Right cardiac atrium (tissue), 5 donors: ENCODE measurements around the gene PRRG2. TPM values are rescaled to one million over a fixed set of nuclear protein-coding genes. Genes with fewer than 3 reads are reported as not detected.

Experiments
- ATAC-seq, 2 donors: fragments of 200-7000 bp; cut with Tn5 transposase; one replicate each; pipeline versions ENCODE4 v1.8.0 to v1.9.1; 2020; ENCODE audit warnings: moderate library complexity in 2 of 2, mild to moderate bottlenecking in 1 of 2
- DNase-seq, 3 donors: peaks; one replicate each; pipeline ENCODE4 v3.0.0-alpha.2; 2020
- H3K27ac ChIP-seq: one replicate; pipeline ENCODE4 v1.5.1; 2013; ENCODE audit warnings: mild to moderate bottlenecking, low read length, control low read depth, moderate library complexity
- H3K27me3 ChIP-seq: one replicate; pipeline ENCODE4 v1.6.1; 2013; ENCODE audit not compliant: control insufficient read depth, insufficient read depth
- H3K4me1 ChIP-seq: one replicate; pipeline ENCODE4 v1.6.1; 2013; ENCODE audit warnings: low read length; ENCODE audit not compliant: control insufficient read depth, insufficient read depth
- H3K4me3 ChIP-seq: one replicate; pipeline ENCODE4 v1.5.1; 2013; ENCODE audit warnings: low read length, control low read depth
- H3K9me3 ChIP-seq: one replicate; pipeline ENCODE4 v1.6.1; 2013; ENCODE audit warnings: low read length; ENCODE audit not compliant: control insufficient read depth
- WGBS: extraction: QIAGEN DNeasy Blood & Tissue Kit; methylation state at CpG from one replicate; pipeline ENCODE4 v1.1.7; 2013; 5-methylcytosine and 5-hydroxymethylcytosine counted together
- intact Hi-C, 4 donors: fragments of 100-400 bp; cut with DNase I; formaldehyde crosslinking; loops; one replicate each; pipeline versions ENCODE4 v1.11.0 to v1.14.0; 2022 to 2023
- polyA plus RNA-seq: library from polyadenylated mRNA; stranded (reverse); fragments of 200-250 nt; gene quantifications from one replicate; pipeline ENCODE4 v1.2.3, GENCODE V29; 2013
- total RNA-seq, 4 donors: library from RNA; stranded (reverse); fragmentation: NEBNext Ultra II Directional; extraction: Animal tissue kit (Norgen Biotek cat#: 25700); gene quantifications; one replicate each; pipeline ENCODE4 v1.2.1, GENCODE V29; 2021
- donor health status: healthy with polysubstance abuse.
- donor health status: DM: no; HTN: yes; CAD: no.
- donor health status: DM: no; HTN: no; CAD: no.
- donor health status: DM: no; HTN: yes; CAD: no; lungs with severe emphysema.
- donor health status: DM: yes; HTN: yes; CAD: no.

Gene PRRG2
- total and polyA plus RNA-seq, 5 donors: 0.42 to 1.2 (median 0.74) TPM

DNA sequence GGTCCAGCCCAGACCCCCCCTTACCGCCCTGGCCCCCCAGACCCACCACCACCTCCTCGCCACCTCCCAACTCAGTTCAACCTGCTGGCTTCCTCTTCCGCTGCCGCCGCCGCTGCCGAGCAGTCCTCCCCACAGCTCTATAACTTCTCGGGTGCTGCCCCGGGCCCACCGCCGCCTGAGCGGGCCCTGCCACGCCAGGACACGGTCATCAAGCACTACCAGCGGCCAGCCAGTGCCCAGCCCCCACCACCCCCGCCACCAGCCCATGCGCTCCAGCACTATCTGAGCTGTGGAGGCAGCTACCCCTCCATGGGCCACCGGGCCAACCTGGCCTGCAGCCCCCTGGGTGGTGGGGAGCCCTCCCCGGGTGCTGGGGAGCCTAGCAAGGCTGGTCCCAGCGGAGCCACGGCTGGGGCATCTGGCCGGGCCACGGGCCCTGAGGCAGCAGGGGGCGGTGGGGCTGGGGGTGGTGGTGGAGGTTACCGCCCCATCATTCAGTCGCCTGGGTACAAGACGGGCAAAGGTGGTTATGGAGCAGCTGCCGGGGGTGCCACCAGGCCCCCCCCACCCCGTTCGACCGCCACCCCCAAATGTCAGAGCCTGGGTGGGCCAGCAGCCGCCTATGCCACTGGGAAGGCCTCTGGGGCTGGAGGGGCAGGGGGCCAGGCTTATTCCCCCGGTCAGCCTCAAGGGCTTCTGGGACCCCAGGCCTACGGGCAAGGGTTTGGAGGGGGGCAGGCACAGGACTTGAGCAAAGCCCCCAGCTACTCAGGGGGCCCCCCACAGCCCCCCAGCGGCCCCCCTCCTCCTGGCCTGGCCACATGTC, 14.1 kb downstream of the PRRG2 start:
- Histone ChIP-seq H3K27me3 (no peaks in the 10 kb centered on the region), H3K27ac (no peak overlapping the region), H3K4me3 (no peak overlapping the region), H3K4me1 (peaks cover 5% of the 10 kb centered on the region), H3K9me3 (no peaks in the 10 kb centered on the region)
- ATAC-seq (no peak), DNase-seq (peak in 2 of 3 donors; percentile 46 to 66)
- 92% methylated on average over 35 of the region's 35 CpGs for WGBS
- intact Hi-C loops: loop anchor here in 2 of 4 donors (5.0 to 10.0 kb wide), 3 partner anchors 42 to 80 kb away; partner anchors contain the start of genes BCL2L12 (in 1 of the 2), IRF3 (in 1 of the 2) and PRMT1 (in 1 of the 2)

DNA sequence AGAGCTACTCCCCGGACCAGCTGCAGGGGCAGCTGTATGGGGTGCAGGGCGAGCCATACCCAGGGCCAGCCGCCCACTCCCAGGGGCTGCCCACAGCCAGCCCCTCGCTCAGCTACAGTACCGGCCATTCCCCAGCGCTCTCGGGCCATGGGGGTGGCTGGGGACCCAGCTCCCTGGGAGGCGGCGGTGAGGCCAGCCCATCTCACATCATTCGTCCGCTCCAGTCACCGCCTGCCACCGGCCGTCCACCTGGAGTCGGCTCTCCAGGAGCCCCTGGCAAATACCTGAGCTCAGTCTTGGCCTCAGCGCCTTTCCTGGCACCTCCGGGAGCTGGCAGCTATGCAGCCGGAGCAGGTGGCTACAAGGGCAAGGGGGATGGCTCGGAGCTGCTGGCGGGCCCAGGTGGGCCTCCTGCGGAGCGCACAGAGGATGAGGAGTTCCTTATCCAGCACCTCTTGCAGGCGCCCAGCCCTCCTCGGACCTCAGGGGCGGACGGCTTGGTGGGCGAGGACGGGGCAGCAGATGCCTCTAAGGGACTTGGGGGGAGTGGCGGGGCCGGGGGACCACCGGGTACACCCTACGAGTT, 14.8 kb downstream of the PRRG2 start:
- no peak overlapping the region for H3K27ac ChIP-seq
- 91% methylated on average over 32 of the region's 32 CpGs for WGBS
- no peaks in the 10 kb centered on the region for H3K9me3 ChIP-seq
- H3K4me1 ChIP-seq: peaks cover 5% of the 10 kb centered on the region
- intact Hi-C loops: loop anchor here in 2 of 4 donors (10.0 kb wide), 2 partner anchors 69 to 79 kb away; partner anchors contain the start of genes BCL2L12 (in 1 of the 2), IRF3 (in 1 of the 2) and PRMT1 (in 1 of the 2)
- DNase-seq (peak in 1 of 3 donors; percentile 64), ATAC-seq (no peak)
- H3K27me3 ChIP-seq: no peaks in the 10 kb centered on the region
- no peak overlapping the region for H3K4me3 ChIP-seq

DNA sequence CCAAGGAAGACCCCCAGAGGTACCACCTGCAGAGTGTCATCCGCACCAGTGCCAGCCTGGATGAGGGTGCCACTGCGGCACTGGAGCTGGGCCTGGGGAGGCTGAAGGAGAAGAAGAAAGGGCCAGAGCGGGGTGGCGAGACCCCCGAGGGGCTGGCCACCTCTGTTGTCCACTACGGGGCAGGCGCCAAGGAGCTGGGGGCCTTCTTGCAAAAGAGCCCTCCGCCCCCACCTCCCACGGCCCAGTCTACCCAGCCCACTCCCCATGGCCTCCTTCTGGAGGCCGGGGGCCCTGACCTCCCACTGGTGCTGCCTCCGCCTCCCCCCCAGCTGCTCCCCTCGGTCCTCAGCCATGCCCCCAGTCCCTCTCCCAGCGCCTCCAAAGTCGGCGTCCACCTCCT, 15.3 kb downstream of the PRRG2 start:
- no peaks in the 10 kb centered on the region for H3K9me3 ChIP-seq
- H3K27ac ChIP-seq: no peak overlapping the region
- H3K4me1 ChIP-seq: peaks cover 5% of the 10 kb centered on the region
- no peaks in the 10 kb centered on the region for H3K27me3 ChIP-seq
- DNase-seq: peak in 1 of 3 donors; percentile 34
- no peak overlapping the region for H3K4me3 ChIP-seq
- intact Hi-C loops: loop anchor here in 2 of 4 donors (10.0 kb wide), 2 partner anchors 68 to 78 kb away; partner anchors contain the start of genes BCL2L12 (in 1 of the 2), IRF3 (in 1 of the 2) and PRMT1 (in 1 of the 2)
- no peak for ATAC-seq
- 94% methylated on average over 15 of the region's 15 CpGs for WGBS

DNA sequence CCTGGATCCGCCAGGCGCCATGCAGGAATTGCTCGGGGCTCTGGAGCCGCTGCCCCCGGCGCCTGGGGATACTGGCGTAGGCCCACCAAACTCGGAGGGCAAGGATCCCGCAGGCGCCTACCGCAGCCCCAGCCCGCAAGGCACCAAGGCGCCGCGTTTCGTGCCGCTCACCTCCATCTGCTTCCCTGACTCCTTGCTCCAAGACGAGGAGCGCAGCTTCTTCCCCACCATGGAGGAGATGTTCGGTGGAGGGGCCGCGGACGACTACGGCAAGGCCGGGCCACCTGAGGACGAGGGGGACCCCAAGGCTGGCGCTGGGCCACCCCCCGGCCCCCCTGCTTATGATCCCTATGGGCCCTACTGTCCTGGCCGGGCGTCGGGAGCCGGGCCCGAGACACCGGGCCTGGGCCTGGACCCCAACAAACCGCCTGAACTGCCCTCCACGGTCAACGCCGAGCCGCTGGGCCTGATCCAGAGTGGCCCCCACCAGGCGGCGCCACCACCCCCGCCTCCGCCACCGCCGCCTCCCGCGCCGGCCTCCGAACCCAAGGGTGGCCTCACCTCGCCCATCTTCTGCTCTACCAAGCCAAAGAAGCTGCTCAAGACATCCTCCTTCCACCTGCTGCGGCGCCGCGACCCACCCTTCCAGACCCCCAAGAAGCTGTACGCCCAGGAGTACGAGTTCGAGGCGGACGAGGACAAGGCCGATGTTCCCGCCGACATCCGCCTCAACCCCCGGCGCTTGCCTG, 16.0 kb downstream of the PRRG2 start:
- intact Hi-C loops: loop anchor here in 2 of 4 donors (10.0 kb wide), 2 partner anchors 68 to 78 kb away; partner anchors contain the start of genes BCL2L12 (in 1 of the 2), IRF3 (in 1 of the 2) and PRMT1 (in 1 of the 2)
- ATAC-seq (no peak), DNase-seq (peak in 1 of 3 donors; percentile 41)
- H3K4me1 ChIP-seq: peaks cover 5% of the 10 kb centered on the region
- H3K27me3 ChIP-seq: no peaks in the 10 kb centered on the region
- H3K9me3 ChIP-seq: no peaks in the 10 kb centered on the region
- H3K4me3 ChIP-seq: no peak overlapping the region
- H3K27ac ChIP-seq: no peak overlapping the region
- 95% methylated on average over 65 of the region's 65 CpGs for WGBS

DNA sequence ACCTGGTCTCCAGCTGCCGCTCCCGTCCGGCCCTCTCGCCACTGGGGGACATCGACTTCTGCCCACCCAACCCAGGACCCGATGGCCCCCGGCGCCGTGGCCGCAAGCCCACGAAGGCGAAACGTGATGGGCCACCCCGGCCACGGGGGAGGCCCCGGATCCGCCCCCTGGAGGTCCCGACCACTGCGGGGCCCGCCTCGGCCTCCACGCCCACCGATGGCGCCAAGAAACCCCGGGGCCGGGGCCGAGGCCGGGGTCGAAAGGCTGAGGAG, 16.5 kb downstream of the PRRG2 start:
- DNase-seq: peak in 2 of 3 donors; percentile 46 to 73
- H3K27ac ChIP-seq: no peak overlapping the region
- H3K4me1 ChIP-seq: peaks cover under 1% of the 10 kb centered on the region
- H3K4me3 ChIP-seq: no peak overlapping the region
- intact Hi-C loops: loop anchor here in 2 of 4 donors (10.0 kb wide), 2 partner anchors 67 to 77 kb away; partner anchors contain the start of genes BCL2L12 (in 1 of the 2), IRF3 (in 1 of the 2) and PRMT1 (in 1 of the 2)
- no peaks in the 10 kb centered on the region for H3K27me3 ChIP-seq
- ATAC-seq: no peak
- 95% methylated on average over 29 of the region's 29 CpGs for WGBS
- H3K9me3 ChIP-seq: no peaks in the 10 kb centered on the region

DNA sequence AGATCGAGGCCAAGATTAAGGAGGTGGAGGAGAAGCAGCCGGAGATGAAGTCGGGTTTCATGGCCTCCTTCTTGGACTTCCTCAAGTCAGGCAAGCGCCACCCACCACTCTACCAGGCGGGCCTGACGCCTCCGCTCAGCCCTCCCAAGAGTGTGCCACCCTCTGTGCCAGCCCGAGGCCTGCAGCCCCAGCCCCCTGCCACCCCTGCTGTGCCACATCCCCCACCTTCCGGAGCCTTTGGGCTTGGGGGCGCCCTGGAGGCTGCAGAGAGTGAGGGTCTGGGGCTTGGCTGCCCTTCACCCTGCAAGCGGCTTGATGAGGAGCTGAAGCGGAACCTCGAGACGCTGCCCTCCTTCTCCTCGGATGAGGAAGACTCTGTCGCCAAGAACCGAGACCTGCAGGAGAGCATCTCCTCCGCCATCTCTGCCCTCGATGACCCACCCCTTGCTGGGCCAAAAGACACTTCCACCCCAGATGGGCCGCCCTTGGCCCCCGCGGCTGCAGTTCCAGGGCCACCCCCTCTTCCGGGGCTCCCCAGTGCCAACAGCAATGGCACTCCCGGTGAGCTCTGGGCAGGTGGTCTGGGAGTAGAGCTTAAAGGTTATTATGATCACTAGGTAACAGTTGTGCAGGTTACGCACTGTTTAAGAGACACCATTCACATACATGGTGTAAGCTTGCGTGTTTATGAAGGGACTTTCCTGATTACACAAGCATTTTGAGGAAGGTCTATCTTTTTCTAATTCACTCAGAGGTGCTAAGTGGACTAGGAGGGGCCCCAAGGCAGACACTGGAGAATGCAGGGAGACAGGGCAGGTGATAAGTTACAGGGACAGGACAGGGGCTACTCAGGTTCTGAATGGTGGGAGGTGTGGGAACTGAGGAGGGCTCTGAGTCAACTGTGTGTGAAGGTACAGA, 18.5 kb downstream of the PRRG2 start:
- H3K27me3 ChIP-seq: no peaks in the 10 kb centered on the region
- H3K27ac ChIP-seq: no peak overlapping the region
- no peaks in the 10 kb centered on the region for H3K4me1 ChIP-seq
- no peak for ATAC-seq
- no peaks in the 10 kb centered on the region for H3K9me3 ChIP-seq
- H3K4me3 ChIP-seq: no peak overlapping the region
- WGBS: 92% methylated on average over 26 of the region's 26 CpGs
- no peak for DNase-seq
- intact Hi-C loops: loop anchor here in 2 of 4 donors (10.0 kb wide), 2 partner anchors 65 to 75 kb away; partner anchors contain the start of genes BCL2L12 (in 1 of the 2), IRF3 (in 1 of the 2) and PRMT1 (in 1 of the 2)

DNA sequence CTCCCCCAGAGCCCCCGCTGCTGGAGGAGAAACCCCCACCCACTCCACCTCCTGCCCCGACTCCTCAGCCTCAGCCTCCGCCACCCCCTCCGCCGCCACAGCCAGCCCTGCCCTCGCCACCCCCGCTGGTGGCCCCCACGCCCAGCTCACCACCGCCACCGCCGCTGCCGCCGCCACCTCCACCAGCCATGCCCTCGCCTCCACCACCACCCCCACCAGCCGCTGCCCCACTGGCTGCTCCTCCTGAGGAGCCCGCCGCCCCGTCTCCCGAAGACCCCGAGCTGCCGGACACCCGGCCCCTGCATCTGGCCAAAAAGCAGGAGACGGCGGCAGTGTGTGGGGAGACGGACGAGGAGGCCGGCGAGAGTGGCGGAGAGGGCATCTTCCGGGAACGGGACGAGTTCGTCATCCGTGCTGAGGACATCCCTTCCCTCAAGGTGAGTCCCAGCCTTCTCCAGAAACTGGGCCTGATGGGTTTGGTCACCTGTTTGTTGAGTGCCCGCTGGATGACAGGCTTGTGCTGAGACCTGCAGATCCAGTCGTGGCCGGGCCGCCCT, 20.4 kb downstream of the PRRG2 start:
- intact Hi-C loops: no loop called here
- WGBS: 95% methylated on average over 38 of the region's 38 CpGs
- Histone ChIP-seq H3K4me3 (no peak overlapping the region), H3K27ac (no peak overlapping the region), H3K27me3 (no peaks in the 10 kb centered on the region), H3K9me3 (no peaks in the 10 kb centered on the region), H3K4me1 (peaks cover 3% of the 10 kb centered on the region)
- DNase-seq (peak in 2 of 3 donors; percentile 42 to 75), ATAC-seq (peak in 1 of 2 donors; percentile 4)

DNA sequence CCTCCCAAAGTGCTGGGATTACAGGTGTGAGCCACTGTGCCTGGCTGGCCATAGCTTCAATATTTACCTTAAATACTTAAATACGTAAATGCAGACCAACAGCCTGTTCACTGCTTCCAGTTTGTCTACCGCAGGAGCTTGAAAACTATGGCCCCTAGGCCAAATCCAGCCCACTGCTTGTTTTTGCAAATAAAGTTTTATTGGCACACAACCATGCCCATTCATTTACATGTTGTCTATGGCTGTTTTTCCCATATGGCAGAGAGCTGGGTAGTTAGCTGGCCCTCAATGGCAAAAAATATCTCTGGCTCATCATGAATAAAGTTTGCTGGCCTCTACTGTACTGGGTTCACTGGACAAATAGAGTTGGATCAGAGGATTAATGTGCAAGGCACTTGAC, 21.7 kb downstream of the PRRG2 start:
- no peak overlapping the region for H3K4me3 ChIP-seq
- no peak for DNase-seq
- intact Hi-C loops: no loop called here
- no peaks in the 10 kb centered on the region for H3K9me3 ChIP-seq
- no peaks in the 10 kb centered on the region for H3K27me3 ChIP-seq
- H3K4me1 ChIP-seq: peaks cover 3% of the 10 kb centered on the region
- no peak overlapping the region for H3K27ac ChIP-seq
- WGBS: 97% methylated on average over 2 of the region's 2 CpGs
- ATAC-seq: no peak

DNA sequence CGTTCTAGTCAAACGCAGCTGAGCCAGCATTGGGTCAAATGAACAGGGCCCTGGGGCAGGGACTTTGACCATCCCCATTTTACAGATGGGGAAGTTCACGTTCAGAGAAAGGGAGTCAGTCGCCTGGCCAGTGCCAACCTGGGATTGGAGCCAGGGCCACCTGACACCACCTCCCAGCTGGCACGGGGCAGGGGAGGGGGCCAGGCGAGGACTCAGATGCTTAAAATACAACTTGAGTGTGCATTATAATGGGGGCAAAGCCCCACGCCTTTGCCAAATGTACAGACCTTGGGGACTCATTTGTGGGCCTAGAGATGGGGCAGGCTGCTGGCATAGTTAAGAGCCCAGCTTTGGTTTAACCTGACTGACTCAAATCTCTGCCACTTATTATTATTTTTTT, 24.5 kb downstream of the PRRG2 start:
- DNase-seq (peak in 1 of 3 donors; percentile 47), ATAC-seq (no peak)
- 79% methylated on average over 7 of the region's 7 CpGs for WGBS
- peaks cover 3% of the 10 kb centered on the region for H3K4me1 ChIP-seq
- no peak overlapping the region for H3K27ac ChIP-seq
- no peak overlapping the region for H3K4me3 ChIP-seq
- H3K27me3 ChIP-seq: no peaks in the 10 kb centered on the region
- no peaks in the 10 kb centered on the region for H3K9me3 ChIP-seq
- intact Hi-C loops: no loop called here
